Kidney (tissue), 14 donors: Measurements from ENCODE around the gene KDM6A. TPM values are rescaled to one million over a fixed set of nuclear protein-coding genes. Genes with fewer than 3 reads are reported as not detected.
"Not testable (repeated sequence)": the region's sequence is repeated elsewhere in the genome, so short reads cannot be mapped to it uniquely, and the experiment has no call there.

Source experiments
- DNase-seq, 5 donors: peaks; one replicate each; pipeline ENCODE4 v3.0.0-alpha.2; 2013 to 2020
- FAIRE-seq: peaks from 2 replicates; lab custom pipeline; 2012; peaks lifted over from hg19 to GRCh38; lab: Jason Lieb, UNC
- H3K27ac ChIP-seq, 2 donors: one replicate each; pipeline ENCODE4 v1.7.0; 2013; ENCODE audit warnings: low read depth in 2 of 2, low read length in 2 of 2, inconsistent platforms in 1 of 2
- H3K27me3 ChIP-seq: one replicate; pipeline ENCODE4 v1.7.1; 2013; ENCODE audit warnings: low read length, inconsistent platforms; ENCODE audit not compliant: control insufficient read depth, insufficient read depth
- H3K36me3 ChIP-seq, 3 donors: one replicate each; pipeline versions ENCODE4 v1.7.0 to v1.7.1; 2013; ENCODE audit warnings: low read length in 3 of 3, control low read depth in 1 of 3, inconsistent platforms in 1 of 3; ENCODE audit not compliant: insufficient read depth in 3 of 3, control insufficient read depth in 2 of 3
- H3K4me1 ChIP-seq, 3 donors: one replicate each; pipeline versions ENCODE4 v1.7.0 to v1.7.1; 2013; ENCODE audit warnings: low read length in 3 of 3, inconsistent platforms in 1 of 3, low read depth in 1 of 3; ENCODE audit not compliant: control insufficient read depth in 2 of 3, insufficient read depth in 2 of 3
- H3K4me3 ChIP-seq, 3 donors: one replicate each; pipeline versions ENCODE4 v1.7.0 to v1.8.1; 2013; ENCODE audit warnings: low read length in 3 of 3, control low read depth in 1 of 3, inconsistent platforms in 1 of 3
- H3K9ac ChIP-seq, 3 donors: one replicate each; pipeline versions ENCODE4 v1.7.0 to v1.7.1; 2013; ENCODE audit warnings: low read length in 3 of 3, control low read depth in 1 of 3, inconsistent platforms in 1 of 3
- H3K9me3 ChIP-seq, 3 donors: one replicate each; pipeline versions ENCODE4 v1.7.0 to v1.7.1; 2013; ENCODE audit warnings: low read length in 3 of 3, control low read depth in 1 of 3, inconsistent platforms in 1 of 3; ENCODE audit not compliant: control insufficient read depth in 2 of 3, insufficient read depth in 1 of 3
- CTCF ChIP-seq: IDR thresholded peaks from 3 replicates; pipeline ENCODE4 v1.5.1; 2012; ENCODE audit warnings: mild to moderate bottlenecking, moderate library complexity, borderline replicate concordance; ENCODE audit not compliant: insufficient read depth; ENCODE audit errors: extremely low read depth
- intact Hi-C: fragments of 100-400 bp; cut with DNase I; formaldehyde crosslinking; loops from one replicate; pipeline ENCODE4 v1.11.1; 2022
- polyA plus RNA-seq: library from polyadenylated mRNA; stranded (reverse); fragments of 350-450 nt; fragmentation: Illumina TruSeq; extraction: RNeasy Lipid Tissue Mini Kit (QIAGEN cat#74804); gene quantifications from one replicate; pipeline ENCODE4 v1.2.3, GENCODE V29; 2014; ENCODE audit warnings: low read depth, low replicate concordance; ENCODE audit not compliant: insufficient read depth
- total RNA-seq: library from RNA; stranded (reverse); fragmentation: NEBNext Ultra II Directional; extraction: Animal tissue kit (Norgen Biotek cat#: 25700); gene quantifications from one replicate; pipeline ENCODE4 v1.2.1, GENCODE V29; 2021
- donor health status: control.
- donor health status: control.
- donor health status: control.
- donor health status: control.
- donor health status: control.
- donor health status: DM: yes; HTN: yes; CAD: no.
- donor health status: Normal renal cell carcinoma (clear cell type).

KDM6A gene
- total and polyA plus RNA-seq, 2 donors from 2014 or later, result 7.7 to 40.8 TPM

GRCh38 chrX:44935172-44935571 is 62.2 kb downstream of the KDM6A start:
- FAIRE-seq, result peak; percentile 58
- Histone ChIP-seq H3K9me3 (no peaks in the 10 kb centered on the region), H3K4me3 (no peak overlapping the region), H3K9ac (no peak overlapping the region), H3K27ac (no peak overlapping the region), H3K36me3 (no peaks in the 10 kb centered on the region), H3K4me1 (peaks cover 0 to 2% (median 0%) of the 10 kb centered on the region in 3 donors), H3K27me3 (no peaks in the 10 kb centered on the region)
- TF ChIP-seq CTCF, result no peak
- no peak for DNase-seq
- intact Hi-C loops, result no loop called here

- Histone ChIP-seq H3K27me3 (no peaks in the 10 kb centered on the region), H3K4me1 (peaks cover 0 to 2% (median 0%) of the 10 kb centered on the region in 3 donors), H3K4me3 (no peak overlapping the region), H3K36me3 (no peaks in the 10 kb centered on the region), H3K9ac (no peak overlapping the region), H3K27ac (no peak overlapping the region), H3K9me3 (no peaks in the 10 kb centered on the region)
- intact Hi-C loops, result no loop called here
- TF ChIP-seq CTCF, result no peak
- no peak for DNase-seq
- no peak for FAIRE-seq
These were observed 62.7 kb downstream of the KDM6A start for GRCh38 chrX:44935640-44936039.

GRCh38 chrX:44937606-44938005 is 64.6 kb downstream of the KDM6A start:
- no peak for TF ChIP-seq CTCF
- Histone ChIP-seq H3K27me3 (no peaks in the 10 kb centered on the region), H3K27ac (no peak overlapping the region), H3K4me1 (peaks cover 0 to 2% (median 0%) of the 10 kb centered on the region in 3 donors), H3K36me3 (no peaks in the 10 kb centered on the region), H3K9me3 (no peaks in the 10 kb centered on the region), H3K9ac (no peak overlapping the region), H3K4me3 (no peak overlapping the region)
- DNase-seq (no peak), FAIRE-seq (peak; percentile 93)
- intact Hi-C loops, result no loop called here

- H3K4me3 ChIP-seq, result no peak overlapping the region
- no peak overlapping the region for H3K27ac ChIP-seq
- FAIRE-seq, result no peak
- no peak for DNase-seq
- no peak for TF ChIP-seq CTCF
- H3K9me3 ChIP-seq, result no peaks in the 10 kb centered on the region
- no peaks in the 10 kb centered on the region for H3K27me3 ChIP-seq
- no peak overlapping the region for H3K9ac ChIP-seq
- H3K36me3 ChIP-seq, result no peaks in the 10 kb centered on the region
- H3K4me1 ChIP-seq, result peaks cover 0 to 2% (median 0%) of the 10 kb centered on the region in 3 donors
- intact Hi-C loops, result no loop called here
These were observed 65.1 kb downstream of the KDM6A start for GRCh38 chrX:44938111-44938510.

- DNase-seq, H3K4me1 ChIP-seq, intact Hi-C loops, FAIRE-seq, H3K9ac ChIP-seq, H3K27ac ChIP-seq, H3K27me3 ChIP-seq, H3K9me3 ChIP-seq, H3K4me3 ChIP-seq, H3K36me3 ChIP-seq: not testable (repeated sequence)
These were observed 67.6 kb downstream of the KDM6A start for GRCh38 chrX:44940541-44940940.
